ENCODE data around the gene SAFB2. TPM values are rescaled to one million over a fixed set of nuclear protein-coding genes. Genes with fewer than 3 reads are reported as not detected.

The SAFB2 gene
- total RNA-seq, 1 donor from 2014 or later = 40.5 TPM

DNA sequence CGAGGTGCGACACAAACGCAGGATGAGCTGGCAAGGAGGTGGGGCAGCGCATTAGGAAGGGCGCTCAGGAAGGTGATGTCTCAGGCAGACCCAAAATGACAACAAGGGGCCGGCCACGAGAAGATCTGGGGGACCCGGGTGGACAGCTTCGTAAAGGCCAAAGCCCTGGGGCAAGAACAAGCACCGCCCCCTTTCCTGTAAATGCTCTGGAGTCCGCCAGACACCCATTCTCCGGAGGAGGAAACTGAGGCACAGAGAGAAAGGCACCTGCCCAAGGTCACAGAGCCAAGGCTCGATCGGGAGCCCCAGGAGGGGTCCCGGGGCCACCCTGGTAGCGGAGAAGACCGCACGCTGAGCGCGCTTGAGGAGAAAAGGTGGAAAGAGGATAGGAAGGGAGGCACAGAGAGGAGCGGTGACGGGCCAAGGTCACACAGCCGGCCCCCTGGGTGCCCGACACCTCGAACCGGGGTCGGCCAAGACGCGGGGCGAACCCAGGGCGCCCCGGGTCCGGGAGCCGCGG lies 571 bp downstream of the SAFB2 start:
- intact Hi-C loops (cut with micrococcal nuclease) = no loop called here
- H3K27ac ChIP-seq (replicated peaks) = peak overlapping the region; percentile 97
- TF ChIP-seq, protein P1, sequence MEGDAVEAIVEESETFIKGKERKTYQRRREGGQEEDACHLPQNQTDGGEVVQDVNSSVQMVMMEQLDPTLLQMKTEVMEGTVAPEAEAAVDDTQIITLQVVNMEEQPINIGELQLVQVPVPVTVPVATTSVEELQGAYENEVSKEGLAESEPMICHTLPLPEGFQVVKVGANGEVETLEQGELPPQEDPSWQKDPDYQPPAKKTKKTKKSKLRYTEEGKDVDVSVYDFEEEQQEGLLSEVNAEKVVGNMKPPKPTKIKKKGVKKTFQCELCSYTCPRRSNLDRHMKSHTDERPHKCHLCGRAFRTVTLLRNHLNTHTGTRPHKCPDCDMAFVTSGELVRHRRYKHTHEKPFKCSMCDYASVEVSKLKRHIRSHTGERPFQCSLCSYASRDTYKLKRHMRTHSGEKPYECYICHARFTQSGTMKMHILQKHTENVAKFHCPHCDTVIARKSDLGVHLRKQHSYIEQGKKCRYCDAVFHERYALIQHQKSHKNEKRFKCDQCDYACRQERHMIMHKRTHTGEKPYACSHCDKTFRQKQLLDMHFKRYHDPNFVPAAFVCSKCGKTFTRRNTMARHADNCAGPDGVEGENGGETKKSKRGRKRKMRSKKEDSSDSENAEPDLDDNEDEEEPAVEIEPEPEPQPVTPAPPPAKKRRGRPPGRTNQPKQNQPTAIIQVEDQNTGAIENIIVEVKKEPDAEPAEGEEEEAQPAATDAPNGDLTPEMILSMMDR (IDR thresholded peaks at IDR 0.05; ENCODE audit: borderline replicate concordance) = no peak
- no peak for DNase-seq
- H3K27me3 ChIP-seq (ENCODE audit: low read depth) = no peaks in the 10 kb centered on the region
- H3K9me3 ChIP-seq (replicated peaks) = no peaks in the 10 kb centered on the region
- H3K4me1 ChIP-seq = peaks cover 96% of the 10 kb centered on the region
- H3K4me3 ChIP-seq = peak overlapping the region; percentile 94
- peaks cover 56% of the 10 kb centered on the region for H3K36me3 ChIP-seq

DNA sequence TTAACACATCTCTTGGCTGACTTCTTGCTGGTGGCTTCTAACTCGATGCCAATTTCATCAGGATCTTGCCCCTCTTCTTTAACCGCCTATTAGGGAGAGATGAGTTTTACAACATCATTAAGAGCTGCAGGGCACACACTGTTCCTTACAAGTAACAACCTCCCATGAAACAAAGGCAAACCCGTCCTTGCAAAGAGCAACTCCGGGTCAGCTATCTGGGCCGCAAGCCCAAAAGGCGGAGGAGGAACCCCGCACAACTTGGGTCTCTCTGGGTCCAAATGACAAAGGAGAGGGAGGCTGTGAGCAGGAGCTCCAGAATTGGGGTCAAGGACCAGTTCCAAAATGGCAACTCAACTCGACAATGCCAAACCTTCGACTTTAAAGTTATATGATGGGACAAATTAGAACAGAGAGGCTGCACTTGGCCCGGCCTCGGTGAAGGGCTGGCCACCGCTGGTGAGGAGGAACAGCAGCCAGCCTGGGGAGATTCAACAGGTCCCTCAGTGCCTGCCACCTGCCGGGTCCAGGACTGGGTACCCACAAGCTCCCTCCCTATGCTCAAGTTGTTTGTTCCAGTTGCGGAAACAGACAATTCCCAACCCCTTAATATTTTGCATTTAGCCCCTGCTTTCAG lies 1.1 kb downstream of the SAFB2 start:
- intact Hi-C loops (cut with micrococcal nuclease) = no loop called here
- H3K27ac ChIP-seq (replicated peaks) = peak overlapping the region; percentile 97
- no peaks in the 10 kb centered on the region for H3K9me3 ChIP-seq (replicated peaks)
- TF ChIP-seq, protein P1 (IDR thresholded peaks at IDR 0.05; ENCODE audit: borderline replicate concordance) = no peak
- peaks cover 92% of the 10 kb centered on the region for H3K4me1 ChIP-seq
- no peak for DNase-seq
- peaks cover 56% of the 10 kb centered on the region for H3K36me3 ChIP-seq
- no peaks in the 10 kb centered on the region for H3K27me3 ChIP-seq (ENCODE audit: low read depth)
- peak overlapping the region; percentile 94 for H3K4me3 ChIP-seq

DNA sequence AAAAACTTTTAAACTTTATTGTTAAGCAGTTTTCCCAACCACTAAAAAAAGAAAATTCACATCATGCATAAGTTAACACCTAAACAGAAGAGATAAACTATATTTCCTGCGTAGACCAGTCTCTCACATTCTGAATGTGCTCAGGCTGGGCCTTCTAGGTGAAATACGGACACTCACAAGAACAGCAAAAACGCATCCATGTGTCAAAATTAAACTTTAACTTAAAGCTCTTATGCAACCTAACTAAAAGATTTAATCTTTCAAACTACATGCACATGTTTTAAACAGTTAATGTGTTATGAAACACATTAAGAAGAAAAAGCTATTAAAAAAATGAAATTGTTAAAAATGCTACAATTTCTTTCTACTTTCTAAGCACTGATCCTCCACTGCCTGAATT lies 2.6 kb downstream of the SAFB2 start:
- Histone ChIP-seq H3K27ac (replicated peaks) (no peak overlapping the region), H3K9me3 (replicated peaks) (no peaks in the 10 kb centered on the region), H3K36me3 (peaks cover 59% of the 10 kb centered on the region), H3K4me3 (peak overlapping the region; percentile 94), H3K27me3 (ENCODE audit: low read depth) (no peaks in the 10 kb centered on the region), H3K4me1 (peaks cover 77% of the 10 kb centered on the region)
- TF ChIP-seq, protein P1 (IDR thresholded peaks at IDR 0.05; ENCODE audit: borderline replicate concordance) = no peak
- intact Hi-C loops (cut with micrococcal nuclease) = no loop called here
- no peak for DNase-seq

DNA sequence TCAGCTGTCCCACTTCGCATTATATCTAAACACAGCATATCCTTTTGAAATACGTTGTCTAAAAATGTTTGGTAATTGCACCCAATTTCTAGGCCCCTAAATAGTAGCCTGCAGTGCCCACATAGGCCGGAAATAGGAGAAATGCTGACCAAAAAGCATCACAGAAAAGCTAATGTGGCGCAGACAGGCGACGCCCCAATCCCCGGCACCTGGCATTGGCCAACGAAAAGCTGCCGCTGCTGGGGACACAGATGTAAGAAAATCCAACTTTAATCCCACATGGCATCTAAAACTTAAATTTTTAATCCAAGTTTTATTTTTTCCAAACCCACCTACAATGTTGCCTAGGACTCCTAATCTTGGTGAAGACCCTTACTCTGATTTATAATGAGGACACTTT lies 4.0 kb downstream of the SAFB2 start:
- H3K9me3 ChIP-seq (replicated peaks) = no peaks in the 10 kb centered on the region
- H3K27me3 ChIP-seq (ENCODE audit: low read depth) = no peaks in the 10 kb centered on the region
- intact Hi-C loops (cut with micrococcal nuclease) = no loop called here
- peaks cover 72% of the 10 kb centered on the region for H3K36me3 ChIP-seq
- DNase-seq = no peak
- TF ChIP-seq, protein P1 (IDR thresholded peaks at IDR 0.05; ENCODE audit: borderline replicate concordance) = no peak
- H3K27ac ChIP-seq (replicated peaks) = peak overlapping the region; percentile 21
- peaks cover 64% of the 10 kb centered on the region for H3K4me1 ChIP-seq
- H3K4me3 ChIP-seq = peak overlapping the region; percentile 15

DNA sequence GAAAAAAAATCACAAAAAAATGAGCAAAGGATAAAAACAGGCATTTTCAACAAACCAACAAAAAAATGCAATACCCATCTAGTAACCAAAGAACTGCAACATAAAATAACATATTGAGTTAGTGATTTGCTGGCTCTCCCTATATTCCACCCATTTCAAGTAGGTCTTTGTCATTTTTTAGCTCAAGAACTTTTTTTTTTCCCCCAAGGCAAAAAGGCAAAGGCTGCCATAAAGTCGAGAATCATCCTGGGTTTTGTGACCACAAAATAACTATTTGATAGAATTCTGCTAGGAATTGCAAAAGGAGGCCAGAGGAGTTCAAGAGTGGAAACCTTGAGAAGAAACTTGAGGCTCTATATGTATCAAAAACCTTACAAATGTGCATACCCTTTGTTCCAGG lies 5.5 kb downstream of the SAFB2 start:
- peaks cover 87% of the 10 kb centered on the region for H3K36me3 ChIP-seq
- H3K4me1 ChIP-seq = peaks cover 68% of the 10 kb centered on the region
- intact Hi-C loops (cut with micrococcal nuclease) = no loop called here
- TF ChIP-seq, protein P1 (IDR thresholded peaks at IDR 0.05; ENCODE audit: borderline replicate concordance) = no peak
- no peak overlapping the region for H3K27ac ChIP-seq (replicated peaks)
- no peak for DNase-seq
- H3K4me3 ChIP-seq = no peak overlapping the region
- H3K27me3 ChIP-seq (ENCODE audit: low read depth) = no peaks in the 10 kb centered on the region
- no peaks in the 10 kb centered on the region for H3K9me3 ChIP-seq (replicated peaks)

All from left ventricle myocardium inferior (tissue), 1 donor.